Upper lobe of left lung (tissue), 6 donors: ENCODE measurements around the gene CAPN9. TPM values are rescaled to one million over a fixed set of nuclear protein-coding genes. Genes with fewer than 3 reads are reported as not detected.

Experiments
- ATAC-seq, 2 donors: fragments of 200-7000 bp; cut with Tn5 transposase; one replicate each; pipeline ENCODE4 v1.9.1; 2022; ENCODE audit warnings: mild to moderate bottlenecking in 2 of 2, moderate library complexity in 2 of 2; ENCODE audit not compliant: low FRiP score in 2 of 2
- DNase-seq, 2 donors: peaks; one replicate each; pipeline ENCODE4 v3.0.0-alpha.2; 2019 to 2020
- H3K27ac ChIP-seq, 4 donors: fragments of 200-600 bp; sonication (generic); one replicate each; pipeline ENCODE4 v1.5.1; 2016 to 2019
- H3K27me3 ChIP-seq, 4 donors: fragments of 200-600 bp; sonication (generic); one replicate each; pipeline ENCODE4 v1.5.1; 2017 to 2019
- H3K36me3 ChIP-seq, 4 donors: fragments of 200-600 bp; sonication (generic); one replicate each; pipeline ENCODE4 v1.5.1; 2016 to 2019
- H3K4me1 ChIP-seq, 4 donors: fragments of 200-600 bp; sonication (generic); one replicate each; pipeline ENCODE4 v1.5.1; 2018 to 2019
- H3K4me3 ChIP-seq, 4 donors: fragments of 200-600 bp; sonication (generic); one replicate each; pipeline ENCODE4 v1.5.1; 2017 to 2019; ENCODE audit warnings: mild to moderate bottlenecking in 2 of 4, moderate library complexity in 1 of 4
- H3K9me3 ChIP-seq, 4 donors: fragments of 200-600 bp; sonication (generic); one replicate each; pipeline ENCODE4 v1.5.1; 2018 to 2019
- EP300 ChIP-seq, 4 donors: sonication (generic); formaldehyde crosslinking; IDR thresholded peaks; one replicate each; pipeline ENCODE4 v1.5.1; 2017; ENCODE audit warnings: antibody characterized with exemption in 4 of 4, control low read depth in 2 of 4
- POLR2A ChIP-seq, 4 donors: fragments of 450-650 bp; IDR thresholded peaks; one replicate each; pipeline ENCODE4 v1.5.1; 2016 to 2017; ENCODE audit warnings: antibody characterized with exemption in 4 of 4, mild to moderate bottlenecking in 2 of 4
- POLR2AphosphoS5 ChIP-seq, 2 donors: sonication (generic); formaldehyde crosslinking; IDR thresholded peaks; one replicate each; pipeline ENCODE4 v1.5.1; 2017; ENCODE audit warnings: antibody characterized with exemption in 2 of 2
- WGBS, 2 donors: methylation state at CpG; one replicate each; pipeline ENCODE4 v1.1.5; 2017 to 2018; 5-methylcytosine and 5-hydroxymethylcytosine counted together
- total RNA-seq, 6 donors: library from RNA; depleted of rRNA in 4 of 6; stranded (reverse); fragments of >200 nt in 4 of 6; gene quantifications; one replicate each; pipeline versions ENCODE4 v1.1.0 to v1.2.1, GENCODE V29; 2016 to 2021
- TF ChIP-seq, protein P1 (sequence below), 6 experiments: fragments of 450-650 bp in 4 of 6; fragments of 200-600 bp in 2 of 6; sonication (generic) in 2 of 6; IDR thresholded peaks; one replicate each; pipeline ENCODE4 v1.5.1; 2016 to 2019; ENCODE audit warnings: antibody characterized with exemption in 6 of 6
- donor health status: DM: no; HTN: no; CAD: no; lungs with moderate emphysema.
- donor health status: DM: no; HTN: yes; CAD: no; lungs with severe emphysema.

Gene CAPN9
- total RNA-seq, 6 donors from 2014 or later: 8.0 to 29.0 (median 19.6) TPM

DNA sequence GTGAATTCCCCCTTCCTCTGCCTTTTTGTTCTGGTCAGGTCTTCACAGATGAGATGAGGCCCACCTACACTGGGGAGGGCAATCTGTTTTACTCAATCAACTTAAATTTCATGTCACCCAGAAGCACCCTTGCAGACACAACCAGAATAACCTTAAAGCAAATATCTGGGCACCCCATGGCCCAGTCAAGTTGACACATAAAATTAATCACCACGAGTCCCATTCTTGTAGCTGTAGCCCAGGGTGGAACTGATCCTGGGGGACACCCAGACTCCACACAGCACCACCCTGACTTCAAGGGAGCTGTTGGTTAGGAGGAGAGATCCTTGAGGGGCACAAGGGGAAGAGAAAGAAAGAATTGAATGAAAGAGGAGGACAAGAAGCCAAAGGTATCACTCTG, 23.1 kb downstream of the CAPN9 start:
- 79 to 89% methylated on average over 1 of the region's 1 CpG for WGBS, 2 donors
- Histone ChIP-seq H3K4me3 (no peak overlapping the region), H3K9me3 (no peaks in the 10 kb centered on the region), H3K36me3 (no peaks in the 10 kb centered on the region), H3K27ac (no peak overlapping the region), H3K4me1 (peaks cover 0 to 6% (median 2%) of the 10 kb centered on the region in 4 donors), H3K27me3 (no peaks in the 10 kb centered on the region)
- TF ChIP-seq POLR2AphosphoS5 (IDR thresholded peaks at IDR 0.05): no peak
- TF ChIP-seq, protein P1, sequence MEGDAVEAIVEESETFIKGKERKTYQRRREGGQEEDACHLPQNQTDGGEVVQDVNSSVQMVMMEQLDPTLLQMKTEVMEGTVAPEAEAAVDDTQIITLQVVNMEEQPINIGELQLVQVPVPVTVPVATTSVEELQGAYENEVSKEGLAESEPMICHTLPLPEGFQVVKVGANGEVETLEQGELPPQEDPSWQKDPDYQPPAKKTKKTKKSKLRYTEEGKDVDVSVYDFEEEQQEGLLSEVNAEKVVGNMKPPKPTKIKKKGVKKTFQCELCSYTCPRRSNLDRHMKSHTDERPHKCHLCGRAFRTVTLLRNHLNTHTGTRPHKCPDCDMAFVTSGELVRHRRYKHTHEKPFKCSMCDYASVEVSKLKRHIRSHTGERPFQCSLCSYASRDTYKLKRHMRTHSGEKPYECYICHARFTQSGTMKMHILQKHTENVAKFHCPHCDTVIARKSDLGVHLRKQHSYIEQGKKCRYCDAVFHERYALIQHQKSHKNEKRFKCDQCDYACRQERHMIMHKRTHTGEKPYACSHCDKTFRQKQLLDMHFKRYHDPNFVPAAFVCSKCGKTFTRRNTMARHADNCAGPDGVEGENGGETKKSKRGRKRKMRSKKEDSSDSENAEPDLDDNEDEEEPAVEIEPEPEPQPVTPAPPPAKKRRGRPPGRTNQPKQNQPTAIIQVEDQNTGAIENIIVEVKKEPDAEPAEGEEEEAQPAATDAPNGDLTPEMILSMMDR (IDR thresholded peaks at IDR 0.05): no peak
- no peak for TF ChIP-seq POLR2A (IDR thresholded peaks at IDR 0.05)
- no peak for TF ChIP-seq EP300 (IDR thresholded peaks at IDR 0.05)
- DNase-seq: no peak
- no peak for ATAC-seq

DNA sequence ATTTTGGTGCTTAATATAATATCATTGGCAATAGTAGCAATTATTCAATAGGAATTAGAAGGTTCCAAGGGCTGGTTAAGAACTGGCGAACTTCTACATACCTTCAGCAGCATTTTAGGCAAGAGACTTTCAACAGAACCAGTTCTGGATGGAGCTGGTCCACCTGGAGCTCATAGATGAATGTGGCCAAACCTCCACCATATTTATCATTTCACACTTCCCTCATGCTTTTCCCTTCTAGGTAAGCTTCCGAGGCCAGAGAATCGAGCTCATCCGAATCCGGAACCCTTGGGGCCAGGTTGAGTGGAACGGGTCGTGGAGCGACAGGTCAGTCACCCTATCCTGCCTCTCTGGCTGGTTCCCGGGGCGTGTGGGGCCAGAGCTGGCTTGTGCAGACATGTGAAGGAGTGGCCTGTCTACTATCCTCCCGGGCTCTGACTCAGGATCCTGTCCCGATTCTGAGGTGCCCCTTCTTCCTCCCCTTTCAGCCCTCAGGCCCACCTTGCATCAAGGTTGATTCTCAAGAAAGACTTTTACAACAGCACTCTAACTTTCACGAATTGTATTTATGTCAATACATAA, 24.7 kb downstream of the CAPN9 start:
- TF ChIP-seq POLR2A (IDR thresholded peaks at IDR 0.05) (no peak), EP300 (IDR thresholded peaks at IDR 0.05) (no peak), POLR2AphosphoS5 (IDR thresholded peaks at IDR 0.05) (no peak)
- TF ChIP-seq, protein P1 (IDR thresholded peaks at IDR 0.05): no peak
- no peak for DNase-seq
- WGBS, 2 donors: 89 to 93% methylated on average over 13 of the region's 13 CpGs

DNA sequence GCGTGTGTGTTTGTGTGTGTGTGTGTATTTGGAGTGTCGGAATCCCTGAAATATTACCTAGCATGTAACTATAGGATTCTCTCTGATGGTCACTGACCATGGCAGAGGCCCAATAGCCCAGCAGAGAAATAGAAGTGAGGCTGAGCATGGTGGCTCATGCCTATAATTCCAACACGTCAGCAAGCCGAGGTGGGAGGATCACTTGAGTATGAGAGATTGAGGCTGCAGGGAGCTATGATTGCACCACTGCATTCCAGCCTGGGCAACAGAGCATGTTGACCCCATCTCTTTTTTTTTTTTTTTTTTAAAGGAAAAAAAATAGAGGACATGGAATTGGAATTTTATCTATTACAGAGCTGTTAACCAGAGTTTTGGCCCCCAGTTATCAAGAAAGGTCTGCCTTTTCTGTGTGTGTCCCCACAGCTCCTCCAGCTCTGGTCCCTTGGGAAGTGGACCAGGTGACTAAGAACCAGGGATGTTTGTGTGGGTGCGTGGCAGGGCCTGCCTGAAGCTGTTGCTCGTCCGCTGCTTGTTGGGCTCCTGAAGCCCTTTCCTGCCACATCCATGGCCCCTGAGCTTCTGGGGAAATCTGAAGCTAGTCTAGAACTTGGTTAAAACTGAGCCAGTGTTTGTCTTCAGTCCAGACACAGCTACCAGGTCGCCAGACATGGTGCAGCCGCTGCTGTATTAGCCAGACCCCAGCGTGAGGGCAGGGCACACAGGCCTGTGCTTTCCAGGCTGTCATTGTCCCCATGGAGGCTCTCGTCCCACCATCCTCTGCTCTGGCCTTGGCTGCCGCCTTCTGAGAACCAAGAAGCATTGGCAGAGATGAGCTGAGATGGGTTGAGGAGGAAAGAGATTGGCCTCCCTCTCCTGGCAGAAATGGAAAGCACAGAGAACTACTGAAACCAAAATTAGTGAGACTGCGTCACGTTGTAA, 25.5 kb downstream of the CAPN9 start:
- Histone ChIP-seq H3K4me1 (peaks cover 0 to 6% (median 2%) of the 10 kb centered on the region in 4 donors), H3K36me3 (no peaks in the 10 kb centered on the region), H3K4me3 (no peak overlapping the region), H3K27me3 (no peaks in the 10 kb centered on the region), H3K27ac (peak overlapping the region in 1 of 4 donors; percentile 10), H3K9me3 (no peaks in the 10 kb centered on the region)
- DNase-seq: no peak
- WGBS, 2 donors: 65 to 69% methylated on average over 11 to 14 of the region's 14 CpGs
- no peak for TF ChIP-seq POLR2AphosphoS5 (IDR thresholded peaks at IDR 0.05)
- TF ChIP-seq POLR2A (IDR thresholded peaks at IDR 0.05): no peak
- TF ChIP-seq, protein P1 (IDR thresholded peaks at IDR 0.05): peak in 4 of 6 experiments; percentile 30 to 55 (median 52)
- peak in 1 of 2 donors; percentile 66 for ATAC-seq

More for the DNA sequence above, 24.7 kb downstream of the CAPN9 start:
- H3K36me3 ChIP-seq: no peaks in the 10 kb centered on the region
- no peaks in the 10 kb centered on the region for H3K9me3 ChIP-seq
- H3K4me3 ChIP-seq: no peak overlapping the region
- H3K27ac ChIP-seq: no peak overlapping the region
- H3K27me3 ChIP-seq: no peaks in the 10 kb centered on the region
- no peak for ATAC-seq
- peaks cover 0 to 6% (median 2%) of the 10 kb centered on the region in 4 donors for H3K4me1 ChIP-seq

DNA sequence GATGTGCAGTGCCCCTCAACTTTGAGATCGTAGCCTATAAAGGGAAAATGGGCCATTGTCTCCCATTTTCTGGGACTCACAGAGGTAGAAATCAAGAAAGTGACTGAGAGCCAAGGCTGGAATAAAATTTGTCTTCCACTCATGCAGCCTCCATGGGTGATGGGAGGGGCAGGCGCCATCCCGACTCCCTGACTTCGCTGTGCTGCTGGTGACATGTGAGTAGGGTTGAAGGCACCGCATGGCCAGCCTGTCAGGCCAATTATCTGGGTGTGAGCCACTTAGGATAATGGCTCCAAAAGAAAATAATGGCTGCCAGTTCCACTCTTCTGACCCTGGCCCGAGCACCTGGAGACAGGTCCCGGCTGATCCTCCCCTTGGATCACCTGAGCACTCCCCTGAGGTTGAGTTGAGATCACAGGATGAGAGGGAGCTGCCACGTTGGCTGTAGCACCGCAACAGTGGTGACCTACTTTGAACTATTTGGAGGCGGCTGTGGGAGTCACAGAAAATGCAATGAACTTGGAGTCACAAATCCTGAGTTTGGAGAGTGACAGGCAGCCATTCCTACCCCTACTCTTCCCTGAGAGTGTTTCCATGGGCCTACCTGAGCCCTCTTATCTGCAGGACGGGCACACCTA, 26.3 kb downstream of the CAPN9 start:
- TF ChIP-seq, protein P1 (IDR thresholded peaks at IDR 0.05): no peak
- TF ChIP-seq EP300 (IDR thresholded peaks at IDR 0.05) (no peak), POLR2A (IDR thresholded peaks at IDR 0.05) (no peak), POLR2AphosphoS5 (IDR thresholded peaks at IDR 0.05) (no peak)
- H3K9me3 ChIP-seq: no peaks in the 10 kb centered on the region
- H3K4me3 ChIP-seq: no peak overlapping the region
- ATAC-seq (no peak), DNase-seq (no peak)
- peaks cover 0 to 6% (median 2%) of the 10 kb centered on the region in 4 donors for H3K4me1 ChIP-seq
- 69 to 81% methylated on average over 11 of the region's 11 CpGs for WGBS, 2 donors
- no peak overlapping the region for H3K27ac ChIP-seq
- no peaks in the 10 kb centered on the region for H3K36me3 ChIP-seq
- no peaks in the 10 kb centered on the region for H3K27me3 ChIP-seq
